Measurements from ENCODE around the gene ZNF579.

GRCh38 chr19:55599468-55599841 is 18.8 kb upstream of the ZNF579 start, which contains the start of gene FIZ1:
- TF ChIP-seq, protein P1, sequence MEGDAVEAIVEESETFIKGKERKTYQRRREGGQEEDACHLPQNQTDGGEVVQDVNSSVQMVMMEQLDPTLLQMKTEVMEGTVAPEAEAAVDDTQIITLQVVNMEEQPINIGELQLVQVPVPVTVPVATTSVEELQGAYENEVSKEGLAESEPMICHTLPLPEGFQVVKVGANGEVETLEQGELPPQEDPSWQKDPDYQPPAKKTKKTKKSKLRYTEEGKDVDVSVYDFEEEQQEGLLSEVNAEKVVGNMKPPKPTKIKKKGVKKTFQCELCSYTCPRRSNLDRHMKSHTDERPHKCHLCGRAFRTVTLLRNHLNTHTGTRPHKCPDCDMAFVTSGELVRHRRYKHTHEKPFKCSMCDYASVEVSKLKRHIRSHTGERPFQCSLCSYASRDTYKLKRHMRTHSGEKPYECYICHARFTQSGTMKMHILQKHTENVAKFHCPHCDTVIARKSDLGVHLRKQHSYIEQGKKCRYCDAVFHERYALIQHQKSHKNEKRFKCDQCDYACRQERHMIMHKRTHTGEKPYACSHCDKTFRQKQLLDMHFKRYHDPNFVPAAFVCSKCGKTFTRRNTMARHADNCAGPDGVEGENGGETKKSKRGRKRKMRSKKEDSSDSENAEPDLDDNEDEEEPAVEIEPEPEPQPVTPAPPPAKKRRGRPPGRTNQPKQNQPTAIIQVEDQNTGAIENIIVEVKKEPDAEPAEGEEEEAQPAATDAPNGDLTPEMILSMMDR (IDR thresholded peaks at IDR 0.05; ENCODE audit: low read length), result no peak
- TF ChIP-seq EZH2phosphoT487 (IDR thresholded peaks at IDR 0.05; ENCODE audit: low read length) (no peak), EZH2 (optimal IDR thresholded peaks at IDR 0.05; ENCODE audit: low read depth, low read length) (no peak)

All from MM.1S (cell line).